LNCaP clone FGC (cell line): ENCODE data around the gene GZF1.

Experiments used
- DNase-seq: peaks from one replicate; pipeline ENCODE4 v3.0.0-alpha.2; 2011; ENCODE audit warnings: low read depth
- H3K4me3 ChIP-seq: 2 replicates; pipeline ENCODE4 v1.5.1; 2011; ENCODE audit warnings: mild to moderate bottlenecking, low read depth, low read length, control low read depth
- CTCF ChIP-seq: IDR thresholded peaks from 2 replicates; pipeline ENCODE4 v1.5.1; 2012; ENCODE audit warnings: mild to moderate bottlenecking; ENCODE audit not compliant: control insufficient read depth, insufficient read depth; ENCODE audit errors: extremely low read depth

Gene GZF1

GRCh38 chr20:23318347-23318746 lies 43.6 kb upstream of the GZF1 start:
- no peak overlapping the region for H3K4me3 ChIP-seq
- DNase-seq = no peak
- no peak for TF ChIP-seq CTCF

- no peak for DNase-seq
These were observed 41.7 kb upstream of the GZF1 start for GRCh38 chr20:23320317-23320716.

GRCh38 chr20:23325107-23325506 lies 36.9 kb upstream of the GZF1 start:
- DNase-seq = no peak
- no peak for TF ChIP-seq CTCF
- no peak overlapping the region for H3K4me3 ChIP-seq

More at GRCh38 chr20:23320317-23320716, 41.7 kb upstream of the GZF1 start:
- no peak overlapping the region for H3K4me3 ChIP-seq
- TF ChIP-seq CTCF = peak; percentile 50

GRCh38 chr20:23326774-23327173 lies 35.2 kb upstream of the GZF1 start:
- TF ChIP-seq CTCF = no peak
- no peak for DNase-seq
- H3K4me3 ChIP-seq = no peak overlapping the region

- no peak for TF ChIP-seq CTCF
- no peak for DNase-seq
- no peak overlapping the region for H3K4me3 ChIP-seq
These were observed 34.2 kb upstream of the GZF1 start for GRCh38 chr20:23327617-23328333.

- no peak for TF ChIP-seq CTCF
- H3K4me3 ChIP-seq = no peak overlapping the region
- DNase-seq = no peak
These were observed 30.3 kb upstream of the GZF1 start for GRCh38 chr20:23331450-23332350.
